HG03442 (cell line): ENCODE results near the gene SMURF2.

Experiments
- ATAC-seq: cut with Tn5 transposase; IDR thresholded peaks from one replicate; pipeline ENCODE4 v1.9.1; 2021; ENCODE audit warnings: mild to moderate bottlenecking, moderate library complexity; ENCODE audit not compliant: unreplicated experiment

SMURF2 gene

DNA sequence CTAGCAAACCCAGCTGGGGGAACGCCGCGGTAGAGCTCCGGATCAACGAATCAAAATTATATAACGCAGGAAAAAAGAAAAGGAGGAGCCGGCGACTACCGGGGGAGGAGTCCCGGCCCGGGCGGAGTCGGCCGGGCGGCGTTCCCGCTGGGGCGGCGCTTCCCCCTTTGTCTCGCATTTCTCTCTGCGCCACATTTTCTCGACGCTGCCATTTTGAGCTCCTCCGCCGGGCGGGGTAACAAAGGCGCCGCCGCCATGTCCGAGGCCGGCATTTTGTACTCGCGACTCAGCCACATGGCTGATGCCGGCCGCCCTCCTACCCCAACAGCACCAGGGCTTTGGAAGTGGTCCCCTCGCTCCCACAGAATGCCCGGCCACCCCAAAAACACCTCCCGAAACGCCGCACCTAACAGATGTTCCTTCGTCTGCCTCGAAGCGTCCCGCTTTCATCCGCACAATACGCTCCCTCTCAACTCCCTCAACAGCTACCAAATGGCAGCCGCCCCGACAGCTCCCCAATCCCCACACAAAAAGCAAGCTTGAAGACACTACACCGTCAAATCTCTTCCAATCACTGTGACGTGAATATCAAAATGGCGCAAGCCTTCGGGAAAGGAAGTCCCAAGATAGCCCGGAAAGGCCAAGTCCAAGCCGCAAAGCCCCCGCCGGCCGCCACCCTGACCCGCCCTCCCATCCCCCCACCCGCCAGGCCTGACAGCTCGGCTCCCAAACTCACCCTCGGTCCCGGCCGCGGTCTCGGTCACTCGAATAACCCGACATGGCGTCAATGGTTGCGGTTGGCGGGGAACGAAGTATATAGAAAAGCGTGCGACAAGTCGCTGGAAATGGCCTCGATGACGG is 156.5 kb downstream of the SMURF2 start:
- peak; percentile 18 for ATAC-seq

- ATAC-seq, result no peak
Measured at GRCh38 chr17:64504769-64505339, 157.3 kb downstream of the SMURF2 start.

GRCh38 chr17:64503821-64504768 is 158.0 kb downstream of the SMURF2 start:
- ATAC-seq, result no peak

DNA sequence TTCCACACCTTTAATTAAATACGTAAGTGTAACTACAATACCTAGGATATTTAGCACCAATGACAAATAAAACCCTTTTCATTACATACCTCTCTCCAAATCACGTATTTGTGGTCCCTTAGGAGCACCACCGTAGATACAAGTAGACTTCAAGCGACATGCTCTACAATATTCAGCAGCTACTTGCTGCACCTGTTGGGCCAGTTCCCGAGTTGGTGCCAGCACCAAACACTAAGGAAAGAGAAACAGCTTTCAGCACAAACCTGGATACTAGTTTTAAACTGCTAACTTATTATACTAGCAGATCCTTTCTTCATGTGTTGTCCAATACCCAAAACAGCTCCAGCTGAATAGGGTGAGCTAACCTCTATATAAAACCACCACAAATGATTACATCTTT is 158.8 kb downstream of the SMURF2 start:
- no peak for ATAC-seq

GRCh38 chr17:64502809-64503208 is 159.3 kb downstream of the SMURF2 start:
- ATAC-seq, result no peak

- ATAC-seq, result no peak
Measured at GRCh38 chr17:64502021-64502420, 160.1 kb downstream of the SMURF2 start.

- ATAC-seq, result no peak
Measured at GRCh38 chr17:64500862-64501765, 161.0 kb downstream of the SMURF2 start.

GRCh38 chr17:64500487-64500859 is 161.6 kb downstream of the SMURF2 start:
- no peak for ATAC-seq

- ATAC-seq, result no peak
Measured at GRCh38 chr17:64499805-64500486, 162.2 kb downstream of the SMURF2 start.

- ATAC-seq, result no peak
Measured at GRCh38 chr17:64498308-64499203, 163.6 kb downstream of the SMURF2 start.

DNA sequence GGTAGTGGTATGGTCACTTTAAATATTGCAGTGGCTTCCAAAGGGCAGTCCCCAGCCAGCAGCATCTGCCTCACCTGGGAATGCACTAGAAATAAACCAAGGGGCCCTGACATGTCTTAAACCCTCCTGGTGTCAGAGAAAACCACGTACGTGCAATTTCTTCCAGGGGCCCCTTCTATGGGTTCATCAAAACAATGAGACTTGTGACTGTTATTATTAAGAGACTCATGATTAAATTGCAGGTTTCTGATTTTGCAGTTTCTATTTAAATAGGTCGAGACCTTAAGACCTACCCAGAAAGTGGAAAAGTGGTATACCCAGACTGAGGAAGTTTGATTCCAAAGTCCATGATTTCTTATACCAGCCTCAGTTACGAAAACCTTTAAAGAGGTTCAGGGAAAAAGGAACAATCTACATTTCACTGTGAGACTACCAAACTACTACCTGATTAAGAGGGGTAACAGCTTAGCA is 164.5 kb downstream of the SMURF2 start:
- ATAC-seq, result no peak

DNA sequence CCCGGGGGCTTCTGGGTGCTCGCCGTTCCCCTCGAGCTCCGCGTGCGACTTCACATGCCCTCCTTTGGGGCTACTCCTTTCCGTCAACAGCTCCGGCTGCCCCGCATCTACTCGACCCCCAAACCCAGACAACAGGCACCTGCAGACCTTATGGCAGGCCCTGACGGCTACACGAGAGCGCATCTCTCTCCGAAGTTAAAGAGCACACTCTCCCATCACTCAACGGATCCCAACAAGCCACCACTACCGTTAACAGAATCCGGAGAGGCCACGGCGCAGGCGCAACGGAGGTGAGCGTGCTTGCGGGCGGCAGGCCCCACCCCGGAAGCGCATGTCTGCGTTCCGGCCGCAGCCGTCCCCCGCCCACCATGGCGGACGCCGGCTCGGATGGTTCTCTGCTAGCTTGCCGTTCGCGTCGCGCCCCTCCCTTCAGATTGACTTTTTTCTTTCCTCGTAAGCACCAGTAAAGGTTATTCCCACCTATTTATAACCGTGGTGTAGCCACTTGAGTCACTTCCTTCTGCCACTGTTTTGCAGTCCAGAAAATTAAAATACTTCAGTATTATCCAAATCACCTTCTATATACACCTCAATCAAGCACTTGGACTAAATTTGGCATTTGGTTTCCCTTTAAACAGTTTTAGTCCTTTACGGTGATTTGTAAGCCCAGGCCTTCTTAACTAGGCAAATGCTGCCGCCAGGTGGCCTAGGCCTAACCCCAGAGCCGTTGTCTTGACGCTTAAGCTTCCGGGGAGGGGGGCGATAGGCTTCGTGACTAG is 165.1 kb downstream of the SMURF2 start, which contains the start of gene POLG2:
Gene POLG2 (minus strand): TSS at position 269 of the 779 bp plus-strand sequence. CDS start 86 bp downstream, at position 183.
- ATAC-seq, result peak; percentile 75

GRCh38 chr17:64496348-64496785 is 165.7 kb downstream of the SMURF2 start:
- no peak for ATAC-seq
